Measurements from ENCODE around the gene SMPD3. TPM values are rescaled to one million over a fixed set of nuclear protein-coding genes. Genes with fewer than 3 reads are reported as not detected.

The SMPD3 gene
- total RNA-seq, 2 experiments from 2014 or later: 0.89 to 1.1 TPM

- H3K4me1 Mint-ChIP-seq (ENCODE audit: low read depth): peaks cover 16% of the 10 kb centered on the region
- H3K27me3 Mint-ChIP-seq: no peaks in the 10 kb centered on the region
- peaks cover 2% of the 10 kb centered on the region for H3K9me3 Mint-ChIP-seq
- peaks cover 37% of the 10 kb centered on the region for H3K4me1 ChIP-seq (ENCODE audit: insufficient read depth, low read length)
- H3K36me3 Mint-ChIP-seq (ENCODE audit: low read depth): no peaks in the 10 kb centered on the region
- intact Hi-C loops (cut with DNase I, micrococcal nuclease): no loop called here
- H3K9me3 ChIP-seq (ENCODE audit: control insufficient read depth in 1 of 2, insufficient read depth in 1 of 2, low read length in 2 of 2): peaks cover 0 to 20% of the 10 kb centered on the region in 2 experiments
- H3K27ac Mint-ChIP-seq: no peak overlapping the region
- DNase-seq: no peak
- H3K4me3 ChIP-seq (ENCODE audit: low read length): no peak overlapping the region
- no peaks in the 10 kb centered on the region for H3K36me3 ChIP-seq (ENCODE audit: insufficient read depth, low read length)
- H3K4me3 Mint-ChIP-seq: no peak overlapping the region
- ATAC-seq (ENCODE audit: poor library complexity): no peak
- ChIA-PET CTCF (no interaction called here), POLR2A (interaction anchor here (1.4 kb wide), 1 partner anchor 34 kb away, joined by 4 read pairs; no protein-coding TSS in a partner anchor)
- no peak for TF ChIP-seq CTCF (IDR thresholded peaks at IDR 0.05)
- H3K27ac ChIP-seq (ENCODE audit: low read depth in 1 of 2, low read length in 2 of 2): no peak overlapping the region
- peaks cover under 1% of the 10 kb centered on the region in 2 experiments for H3K27me3 ChIP-seq (ENCODE audit: control insufficient read depth in 1 of 2, insufficient read depth in 2 of 2, low read length in 2 of 2)
These were observed 3.4 kb upstream of the SMPD3 start for GRCh38 chr16:68451676-68452075.

- H3K4me1 Mint-ChIP-seq (ENCODE audit: low read depth): peaks cover 21% of the 10 kb centered on the region
- Histone ChIP-seq H3K4me1 (ENCODE audit: insufficient read depth, low read length) (peaks cover 46% of the 10 kb centered on the region), H3K36me3 (ENCODE audit: insufficient read depth, low read length) (no peaks in the 10 kb centered on the region), H3K4me3 (ENCODE audit: low read length) (no peak overlapping the region), H3K27me3 (ENCODE audit: control insufficient read depth in 1 of 2, insufficient read depth in 2 of 2, low read length in 2 of 2) (peaks cover 9 to 10% of the 10 kb centered on the region in 2 experiments), H3K27ac (ENCODE audit: low read depth in 1 of 2, low read length in 2 of 2) (no peak overlapping the region), H3K9me3 (ENCODE audit: control insufficient read depth in 1 of 2, insufficient read depth in 1 of 2, low read length in 2 of 2) (peaks cover 0 to 20% of the 10 kb centered on the region in 2 experiments)
- no peak for TF ChIP-seq CTCF (IDR thresholded peaks at IDR 0.05)
- H3K9me3 Mint-ChIP-seq: peaks cover 2% of the 10 kb centered on the region
- no peaks in the 10 kb centered on the region for H3K36me3 Mint-ChIP-seq (ENCODE audit: low read depth)
- no peak overlapping the region for H3K27ac Mint-ChIP-seq
- ChIA-PET POLR2A (interaction anchor here (1.4 kb wide), 1 partner anchor 33 kb away, joined by 4 read pairs; no protein-coding TSS in a partner anchor), CTCF (no interaction called here)
- ATAC-seq (ENCODE audit: poor library complexity) (no peak), DNase-seq (no peak)
- intact Hi-C loops (cut with DNase I, micrococcal nuclease): no loop called here
- H3K27me3 Mint-ChIP-seq: peaks cover 6% of the 10 kb centered on the region
- H3K4me3 Mint-ChIP-seq: no peak overlapping the region
These were observed 2.5 kb upstream of the SMPD3 start for GRCh38 chr16:68450741-68451255.

GRCh38 chr16:68447653-68448359 is 502 bp downstream of the SMPD3 start:
- H3K27ac ChIP-seq (ENCODE audit: low read depth in 1 of 2, low read length in 2 of 2): no peak overlapping the region
- intact Hi-C loops (cut with DNase I, micrococcal nuclease): loop anchor here (1.0 to 10.0 kb wide), 5 partner anchors 30 to 859 kb away; partner anchors contain the start of gene PLA2G15 (in 1 of the 2)
- ATAC-seq (ENCODE audit: poor library complexity) (peak; percentile 7), DNase-seq (peak in 2 of 14 experiments; percentile 15 to 29)
- Mint-ChIP-seq H3K4me3 (no peak overlapping the region), H3K27me3 (peaks cover 35% of the 10 kb centered on the region), H3K9me3 (peaks cover 2% of the 10 kb centered on the region), H3K4me1 (ENCODE audit: low read depth) (peaks cover 21% of the 10 kb centered on the region), H3K36me3 (ENCODE audit: low read depth) (no peaks in the 10 kb centered on the region), H3K27ac (no peak overlapping the region)
- peaks cover 0 to 20% of the 10 kb centered on the region in 2 experiments for H3K9me3 ChIP-seq (ENCODE audit: control insufficient read depth in 1 of 2, insufficient read depth in 1 of 2, low read length in 2 of 2)
- no peak for TF ChIP-seq CTCF (IDR thresholded peaks at IDR 0.05)
- H3K4me3 ChIP-seq (ENCODE audit: low read length): peak overlapping the region; percentile 58
- peaks cover 38% of the 10 kb centered on the region for H3K4me1 ChIP-seq (ENCODE audit: insufficient read depth, low read length)
- H3K36me3 ChIP-seq (ENCODE audit: insufficient read depth, low read length): no peaks in the 10 kb centered on the region
- peaks cover 29 to 37% of the 10 kb centered on the region in 2 experiments for H3K27me3 ChIP-seq (ENCODE audit: control insufficient read depth in 1 of 2, insufficient read depth in 2 of 2, low read length in 2 of 2)
- POLR2A ChIA-PET: interaction anchor here (0.6 to 1.9 kb wide), 7 partner anchors 13 to 92 kb away, joined by 3 to 14 read pairs (median 4); no protein-coding TSS in a partner anchor
- CTCF ChIA-PET: interaction anchor here (1.0 to 1.2 kb wide), 3 partner anchors 51 to 982 kb away, joined by 3 to 5 read pairs (median 3); no protein-coding TSS in a partner anchor
